Activated gamma-delta T cell treated with anti-CD3 and anti-CD28 coated beads, Interleukin-2, amount 50 U/mL, for 16 hours (primary cell): ENCODE data around the gene OR7A10.
"Not testable (repeated sequence)": the region's sequence is repeated elsewhere in the genome, so short reads cannot be mapped to it uniquely, and the experiment has no call there.

Experiments
- DNase-seq: peaks from one replicate; pipeline ENCODE4 v3.0.0-alpha.2; 2020; ENCODE audit warnings: low read depth

The OR7A10 gene

DNA sequence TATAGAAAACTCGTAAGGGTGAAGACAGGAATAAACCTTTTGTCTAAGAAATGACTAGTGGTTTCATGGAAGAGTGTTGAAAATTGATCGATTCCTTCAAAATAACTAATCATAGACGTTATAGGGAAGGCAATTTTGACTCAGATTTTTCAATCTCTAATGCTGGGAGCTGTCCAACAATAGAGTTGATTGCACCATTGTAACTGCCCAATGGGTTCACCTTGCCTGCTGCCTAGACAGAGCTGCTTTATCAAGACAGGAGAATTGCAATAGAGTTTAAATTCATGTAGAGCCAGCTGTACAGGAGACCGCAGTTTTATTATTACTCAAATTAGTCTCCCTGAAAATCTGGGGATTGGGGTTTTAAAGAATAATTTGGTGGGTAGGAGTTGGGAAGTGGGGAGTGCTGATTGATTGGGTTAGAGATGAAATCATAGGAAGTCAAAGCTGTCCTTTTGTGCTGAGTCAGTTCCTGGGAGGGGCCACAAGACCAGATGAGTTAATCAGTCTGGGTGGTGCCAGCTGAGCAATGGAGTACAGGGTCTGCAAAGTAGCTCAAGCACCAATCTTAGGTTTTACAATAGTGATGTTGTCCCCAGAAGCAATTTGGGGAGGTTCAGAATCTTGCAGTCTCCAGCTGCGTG lies 53.5 kb downstream of the OR7A10 start:
- no peak for DNase-seq

- not testable (repeated sequence) for DNase-seq
Measured at GRCh38 chr19:14792250-14792649, 56.5 kb downstream of the OR7A10 start.
